ENCODE data around the gene SPATA6. TPM values are rescaled to one million over a fixed set of nuclear protein-coding genes. Genes with fewer than 3 reads are reported as not detected.

SPATA6 gene
- total and polyA plus RNA-seq, 2 of the 8 experiments (the other 6 are each of a cell fraction or from before 2014, with no cell fraction given): 2.4 to 17.2 TPM

DNA sequence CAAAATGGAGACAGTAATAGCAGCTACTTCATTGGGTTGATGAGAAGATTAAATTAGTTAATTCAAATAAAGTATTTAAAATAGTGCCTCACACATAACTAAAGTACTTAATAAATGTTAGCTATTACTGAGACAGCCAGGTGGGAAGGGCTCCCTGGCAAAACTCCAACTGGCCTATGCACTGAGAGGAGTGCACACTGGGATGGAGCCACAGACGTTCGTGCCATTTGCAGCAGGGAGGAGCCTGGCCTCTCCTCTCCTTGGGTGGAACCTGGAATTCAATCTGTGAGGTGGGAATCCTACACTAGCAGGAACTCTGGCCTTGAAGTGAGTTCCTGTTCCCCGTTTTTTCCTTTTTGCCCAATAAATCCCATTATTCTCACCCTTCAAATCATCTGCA lies 221.4 kb downstream of the SPATA6 start:
- WGBS, 2 experiments (ENCODE audit: extremely low coverage in 1 of 2, insufficient coverage in 1 of 2, insufficient read length in 1 of 2, insufficient replicate concordance in 2 of 2, low coverage in 1 of 2, low lambda C conversion rate in 2 of 2, missing lambda C conversion rate in 1 of 2): 83% methylated on average over 3 of the region's 3 CpGs; no CpG with 5 or more reads in 1 of the 2 experiments

More for the DNA sequence above, 221.4 kb downstream of the SPATA6 start:
- no peak overlapping the region for H2BK20ac ChIP-seq (ENCODE audit: low read length)
- H3K56ac ChIP-seq (replicated peaks; ENCODE audit: insufficient read length, low read depth, low read length): no peak overlapping the region
- no peak overlapping the region for H4K91ac ChIP-seq (replicated peaks; ENCODE audit: insufficient read length, low read length)
- no peak overlapping the region for H2AFZ ChIP-seq (ENCODE audit: low read length)
- H3K9me3 ChIP-seq (ENCODE audit: insufficient read depth in 2 of 2, low read depth in 1 of 2, low read length in 1 of 2): no peaks in the 10 kb centered on the region
- no peak overlapping the region for H3K27ac ChIP-seq (ENCODE audit: low read depth, low read length)
- no peaks in the 10 kb centered on the region for H3K79me1 ChIP-seq (ENCODE audit: low read depth, low read length)
- no peak overlapping the region for H2BK120ac ChIP-seq (replicated peaks; ENCODE audit: low read depth, low read length)
- no peak overlapping the region for H2BK12ac ChIP-seq (ENCODE audit: low read depth, low read length)
- DNase-seq (ENCODE audit: low read depth in 1 of 2, low spot score in 2 of 2) (no peak), FAIRE-seq (no peak)
- H3K14ac ChIP-seq (ENCODE audit: insufficient read length): no peak overlapping the region
- no peaks in the 10 kb centered on the region for H4K20me1 ChIP-seq (replicated peaks in 1 of 2; ENCODE audit: control insufficient read depth in 1 of 2, insufficient read depth in 2 of 2, low read length in 2 of 2)
- no peak overlapping the region for H2BK15ac ChIP-seq (ENCODE audit: low read length)
- H2BK5ac ChIP-seq (ENCODE audit: low read depth, low read length): no peak overlapping the region
- H3K27me3 ChIP-seq (replicated peaks in 1 of 4; ENCODE audit: control insufficient read depth in 3 of 4, extremely low read depth in 1 of 4, insufficient read depth in 3 of 4, low read length in 3 of 4): no peaks in the 10 kb centered on the region
- no peaks in the 10 kb centered on the region for H3K4me1 ChIP-seq (replicated peaks in 1 of 4; ENCODE audit: control insufficient read depth in 3 of 4, insufficient read depth in 4 of 4, low read length in 3 of 4)
- H3K36me3 ChIP-seq (ENCODE audit: control insufficient read depth in 2 of 4, insufficient read depth in 4 of 4, low read length in 3 of 4): no peaks in the 10 kb centered on the region
- H2AK5ac ChIP-seq (ENCODE audit: low read depth, low read length): no peak overlapping the region
- no peak overlapping the region for H3K4me3 ChIP-seq (ENCODE audit: extremely low read depth in 1 of 4, insufficient read depth in 2 of 4, low read depth in 3 of 4, low read length in 4 of 4)
- no peak overlapping the region for H3K9ac ChIP-seq (replicated peaks in 1 of 4; ENCODE audit: extremely low read depth in 1 of 4, low read depth in 3 of 4, low read length in 3 of 4)
- H4K8ac ChIP-seq (ENCODE audit: extremely low read depth, insufficient read depth, low read length): no peak overlapping the region
- H3K18ac ChIP-seq (ENCODE audit: extremely low read depth, low read length): no peak overlapping the region
- no peak for TF ChIP-seq EZH2 (IDR thresholded peaks at IDR 0.05; ENCODE audit: low read depth, low read length, severe bottlenecking)
- H3K23me2 ChIP-seq (ENCODE audit: low read depth, low read length): no peaks in the 10 kb centered on the region; the same call in 1 of the 2 replicates
- POLR2A ChIA-PET (ENCODE audit: partially characterized antibody): no interaction called here
- no peaks in the 10 kb centered on the region for H3K79me2 ChIP-seq (ENCODE audit: control insufficient read depth in 1 of 2, insufficient read depth in 2 of 2, low read length in 2 of 2)
- no peak overlapping the region for H4K5ac ChIP-seq (ENCODE audit: insufficient read length, low read depth, low read length)
- CTCF ChIA-PET (ENCODE audit: partially characterized antibody): interaction anchor here (0.8 to 7.2 kb wide), 8 partner anchors 13 to 245 kb away, joined by 3 to 53 read pairs (median 3); no protein-coding TSS in a partner anchor
- no peak overlapping the region for H3K23ac ChIP-seq (ENCODE audit: insufficient read length)
- no peak overlapping the region for H3K4me2 ChIP-seq (ENCODE audit: insufficient read depth in 1 of 2, low read depth in 2 of 2, low read length in 2 of 2)
- no peak overlapping the region for H3K4ac ChIP-seq (replicated peaks; ENCODE audit: insufficient read length, low read depth, low read length)

Measured in H1 (cell line).